DMS114 treated with DMSO at 0.1 percent for 48 hours (cell line): ENCODE results near the gene CXCL1.
"Not testable (repeated sequence)": the region's sequence is repeated elsewhere in the genome, so short reads cannot be mapped to it uniquely, and the experiment has no call there.

ENCODE experiments used
- DNase-seq: peaks from one replicate; lab custom pipeline; 2025; ENCODE audit not compliant: unreplicated experiment; lab: John Stamatoyannopoulos, UW

Gene CXCL1

GRCh38 chr4:73874386-73874785 is 5.2 kb downstream of the CXCL1 start:
- no peak for DNase-seq

GRCh38 chr4:73875401-73875800 is 6.2 kb downstream of the CXCL1 start:
- no peak for DNase-seq

- no peak for DNase-seq
These were observed 14.1 kb downstream of the CXCL1 start for GRCh38 chr4:73883306-73883705.

- no peak for DNase-seq
These were observed 16.5 kb downstream of the CXCL1 start for GRCh38 chr4:73885574-73886267.

GRCh38 chr4:73891326-73891725 is 22.1 kb downstream of the CXCL1 start:
- DNase-seq = no peak

- no peak for DNase-seq
These were observed 22.7 kb downstream of the CXCL1 start for GRCh38 chr4:73891739-73892405.

- DNase-seq = no peak
These were observed 23.8 kb downstream of the CXCL1 start for GRCh38 chr4:73892966-73893365.

- no peak for DNase-seq
These were observed 24.8 kb downstream of the CXCL1 start for GRCh38 chr4:73894001-73894400.

- no peak for DNase-seq
These were observed 26.3 kb downstream of the CXCL1 start for GRCh38 chr4:73895201-73896175.

GRCh38 chr4:73896416-73896815 is 27.2 kb downstream of the CXCL1 start:
- no peak for DNase-seq

GRCh38 chr4:73897380-73898136 is 28.4 kb downstream of the CXCL1 start:
- DNase-seq = no peak

- not testable (repeated sequence) for DNase-seq
These were observed 30.1 kb downstream of the CXCL1 start for GRCh38 chr4:73899338-73899737.

GRCh38 chr4:73901031-73901430 is 31.8 kb downstream of the CXCL1 start:
- no peak for DNase-seq

- no peak for DNase-seq
These were observed 32.9 kb downstream of the CXCL1 start for GRCh38 chr4:73902038-73902637.

- no peak for DNase-seq
These were observed 33.8 kb downstream of the CXCL1 start for GRCh38 chr4:73902817-73903547.

- no peak for DNase-seq
These were observed 35.3 kb downstream of the CXCL1 start for GRCh38 chr4:73904491-73904890.

GRCh38 chr4:73908965-73909364 is 39.8 kb downstream of the CXCL1 start:
- no peak for DNase-seq

GRCh38 chr4:73911746-73912145 is 42.6 kb downstream of the CXCL1 start:
- no peak for DNase-seq

GRCh38 chr4:73912191-73912590 is 43.0 kb downstream of the CXCL1 start:
- DNase-seq = no peak

GRCh38 chr4:73914071-73914470 is 44.9 kb downstream of the CXCL1 start:
- no peak for DNase-seq
